HG02943 (cell line): ENCODE results near the gene KCND3.
"Not testable (repeated sequence)": the region's sequence is repeated elsewhere in the genome, so short reads cannot be mapped to it uniquely, and the experiment has no call there.

Source experiments
- ATAC-seq: cut with Tn5 transposase; IDR thresholded peaks from one replicate; pipeline ENCODE4 v1.9.1; 2021; ENCODE audit warnings: mild to moderate bottlenecking, low read depth, moderate library complexity; ENCODE audit not compliant: unreplicated experiment

KCND3 gene

GRCh38 chr1:111754984-111755330 is 234.5 kb downstream of the KCND3 start:
- no peak for ATAC-seq

- no peak for ATAC-seq
Observed at GRCh38 chr1:111751906-111752575, 237.4 kb downstream of the KCND3 start.

- no peak for ATAC-seq
Observed at GRCh38 chr1:111750856-111751255, 238.6 kb downstream of the KCND3 start.

GRCh38 chr1:111749628-111750027 is 239.8 kb downstream of the KCND3 start:
- ATAC-seq: no peak

- ATAC-seq: no peak
Observed at GRCh38 chr1:111747947-111748346, 241.5 kb downstream of the KCND3 start.

- ATAC-seq: no peak
Observed at GRCh38 chr1:111747282-111747734, 242.2 kb downstream of the KCND3 start.

- no peak for ATAC-seq
Observed at GRCh38 chr1:111746614-111746999, 242.9 kb downstream of the KCND3 start.

GRCh38 chr1:111745675-111746613 is 243.5 kb downstream of the KCND3 start:
- no peak for ATAC-seq

- no peak for ATAC-seq
Observed at GRCh38 chr1:111743679-111744101, 245.8 kb downstream of the KCND3 start.

GRCh38 chr1:111742938-111743549 is 246.4 kb downstream of the KCND3 start:
- no peak for ATAC-seq

GRCh38 chr1:111742292-111742691 is 247.2 kb downstream of the KCND3 start:
- not testable (repeated sequence) for ATAC-seq

GRCh38 chr1:111739925-111740765 is 249.3 kb downstream of the KCND3 start:
- no peak for ATAC-seq

- peak; percentile 80 for ATAC-seq
Observed at GRCh38 chr1:111739194-111739924, 250.1 kb downstream of the KCND3 start, which contains the start of gene INKA2. TSS of gene INKA2 (minus strand) at chr1:111739395. CDS start at chr1:111739242, 153 bp downstream.

- ATAC-seq: peak; percentile 40
Observed at GRCh38 chr1:111738436-111739193, 250.9 kb downstream of the KCND3 start.

GRCh38 chr1:111738133-111738435 is 251.4 kb downstream of the KCND3 start:
- ATAC-seq: no peak

- no peak for ATAC-seq
Observed at GRCh38 chr1:111737216-111738132, 252.0 kb downstream of the KCND3 start.

- ATAC-seq: no peak
Observed at GRCh38 chr1:111736548-111737215, 252.8 kb downstream of the KCND3 start.
